ENCODE measurements around the gene ADCY3.
A peak's percentile ranks its signal among the peaks of the same experiment; 100 is the strongest.

The ADCY3 gene

GRCh38 chr2:24856791-24857211 is 63.2 kb downstream of the ADCY3 start:
- Mint-ChIP-seq H3K9me3 (no peaks in the 10 kb centered on the region), H3K4me1 (peaks cover 24% of the 10 kb centered on the region), H3K27ac (no peak overlapping the region), H3K27me3 (ENCODE audit: low read depth) (no peaks in the 10 kb centered on the region), H3K4me3 (no peak overlapping the region), H3K36me3 (ENCODE audit: low read depth) (peaks cover 4% of the 10 kb centered on the region)
- TF ChIP-seq CTCF (IDR thresholded peaks at IDR 0.05; ENCODE audit: unreplicated experiment in 3 of 3), result no peak

GRCh38 chr2:24855726-24856125 is 64.3 kb downstream of the ADCY3 start:
- H3K4me3 Mint-ChIP-seq, result no peak overlapping the region
- H3K9me3 Mint-ChIP-seq, result no peaks in the 10 kb centered on the region
- H3K27me3 Mint-ChIP-seq (ENCODE audit: low read depth), result no peaks in the 10 kb centered on the region
- TF ChIP-seq CTCF (IDR thresholded peaks at IDR 0.05; ENCODE audit: unreplicated experiment in 3 of 3), result no peak
- H3K4me1 Mint-ChIP-seq, result peaks cover 24% of the 10 kb centered on the region
- H3K36me3 Mint-ChIP-seq (ENCODE audit: low read depth), result peaks cover 4% of the 10 kb centered on the region
- H3K27ac Mint-ChIP-seq, result peak overlapping the region in 2 of 3 experiments; percentile 67 to 80

GRCh38 chr2:24855022-24855622 is 64.9 kb downstream of the ADCY3 start:
- Mint-ChIP-seq H3K9me3 (no peaks in the 10 kb centered on the region), H3K4me3 (no peak overlapping the region), H3K27ac (peak overlapping the region; percentile 37 to 80 (median 67)), H3K36me3 (ENCODE audit: low read depth) (peaks cover 4% of the 10 kb centered on the region), H3K4me1 (peaks cover 24% of the 10 kb centered on the region), H3K27me3 (ENCODE audit: low read depth) (no peaks in the 10 kb centered on the region)
- no peak for TF ChIP-seq CTCF (IDR thresholded peaks at IDR 0.05; ENCODE audit: unreplicated experiment in 3 of 3)

GRCh38 chr2:24853996-24854395 is 66.0 kb downstream of the ADCY3 start:
- Mint-ChIP-seq H3K36me3 (ENCODE audit: low read depth) (peaks cover 4% of the 10 kb centered on the region), H3K9me3 (no peaks in the 10 kb centered on the region), H3K4me1 (peaks cover 24% of the 10 kb centered on the region), H3K27ac (peak overlapping the region in 2 of 3 experiments; percentile 23 to 27), H3K27me3 (ENCODE audit: low read depth) (no peaks in the 10 kb centered on the region), H3K4me3 (no peak overlapping the region)
- TF ChIP-seq CTCF (IDR thresholded peaks at IDR 0.05; ENCODE audit: unreplicated experiment in 3 of 3), result no peak

DNA sequence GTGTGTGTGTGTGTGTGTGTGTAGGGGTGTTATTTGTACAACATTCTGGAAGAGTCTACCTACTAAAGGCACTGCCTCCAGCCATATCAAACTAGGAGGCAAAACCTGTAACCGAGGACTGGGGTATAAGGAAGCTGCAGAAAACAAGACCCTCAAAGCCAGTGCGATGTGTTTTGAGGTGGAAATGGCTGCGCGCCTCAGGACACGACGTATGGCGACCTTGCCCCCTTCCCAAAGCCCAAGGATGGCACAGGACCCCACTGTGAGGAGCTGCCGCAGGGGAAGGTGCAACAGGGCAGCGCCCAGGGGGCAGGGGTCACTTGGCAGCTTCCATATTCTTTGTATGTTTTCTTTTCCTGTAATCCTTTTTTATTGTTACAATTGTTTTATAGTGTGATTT is 67.0 kb downstream of the ADCY3 start:
- Mint-ChIP-seq H3K36me3 (ENCODE audit: low read depth) (peaks cover 4% of the 10 kb centered on the region), H3K9me3 (no peaks in the 10 kb centered on the region), H3K27ac (no peak overlapping the region), H3K27me3 (ENCODE audit: low read depth) (no peaks in the 10 kb centered on the region), H3K4me1 (peaks cover 24% of the 10 kb centered on the region), H3K4me3 (no peak overlapping the region)
- TF ChIP-seq CTCF (IDR thresholded peaks at IDR 0.05; ENCODE audit: unreplicated experiment in 3 of 3), result no peak

DNA sequence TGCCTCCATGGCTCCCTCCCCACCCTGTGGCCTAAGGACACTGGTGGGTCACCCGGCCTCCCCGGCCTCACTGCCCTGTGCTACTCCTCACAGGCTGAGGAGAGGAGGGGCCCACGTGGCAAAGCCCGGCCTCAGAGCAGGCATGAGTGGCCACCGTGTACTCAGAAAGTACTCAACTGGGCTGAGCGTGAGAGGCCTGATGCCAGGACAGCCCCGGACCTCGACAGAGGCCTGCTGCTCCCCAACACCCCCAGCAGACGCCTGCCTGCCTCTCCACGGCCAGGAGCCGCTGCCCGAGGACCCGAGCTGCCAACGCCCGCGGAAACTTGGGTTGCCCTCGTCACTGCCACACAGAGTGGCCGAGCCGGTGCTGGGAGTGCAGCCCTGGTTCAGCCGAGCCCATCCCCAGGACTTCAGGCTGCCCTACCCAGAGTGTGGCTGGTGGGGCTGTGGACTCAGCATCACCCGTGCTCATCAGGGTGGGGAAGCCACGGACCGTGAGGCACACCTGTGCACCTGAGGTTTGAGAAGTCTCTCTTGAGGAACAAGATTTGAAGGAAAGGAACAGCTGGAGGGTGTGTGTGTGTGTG is 67.5 kb downstream of the ADCY3 start:
- Mint-ChIP-seq H3K27ac (no peak overlapping the region), H3K27me3 (ENCODE audit: low read depth) (no peaks in the 10 kb centered on the region)
- no peak for TF ChIP-seq CTCF (IDR thresholded peaks at IDR 0.05; ENCODE audit: unreplicated experiment in 3 of 3)

More for the DNA sequence above, 67.5 kb downstream of the ADCY3 start:
- Mint-ChIP-seq H3K4me3 (no peak overlapping the region), H3K9me3 (no peaks in the 10 kb centered on the region), H3K4me1 (peaks cover 24% of the 10 kb centered on the region), H3K36me3 (ENCODE audit: low read depth) (peaks cover 4% of the 10 kb centered on the region)

Data from nephron (organoid).